K562 (cell line): ENCODE data around the gene OXSM. TPM values are rescaled to one million over a fixed set of nuclear protein-coding genes. Genes with fewer than 3 reads are reported as not detected.

Experiments
- ARHGAP35 ChIP-seq: fragments of 450-650 bp; IDR thresholded peaks from 2 replicates; pipeline ENCODE4 v1.6.1; 2018; ENCODE audit not compliant: partially characterized antibody
- ATF7 ChIP-seq: fragments of 450-650 bp; IDR thresholded peaks from 2 replicates; pipeline ENCODE4 v1.7.1; 2014; ENCODE audit warnings: mild to moderate bottlenecking, moderate library complexity
- DLX4 ChIP-seq: fragments of 250-450 bp; sonication (Bioruptor Pico); IDR thresholded peaks from 2 replicates; pipeline ENCODE4 v1.6.1; 2021; ENCODE audit warnings: mild to moderate bottlenecking
- E2F3 ChIP-seq: fragments of 250-450 bp; sonication (Bioruptor Pico); IDR thresholded peaks from 2 replicates; pipeline ENCODE4 v1.4.0; 2020; ENCODE audit warnings: mild to moderate bottlenecking
- EHMT2 ChIP-seq: fragments of 450-650 bp; IDR thresholded peaks from 2 replicates; pipeline ENCODE4 v1.6.1; 2018; ENCODE audit warnings: antibody characterized with exemption
- ETV5 ChIP-seq: sonication (generic); formaldehyde crosslinking; IDR thresholded peaks from 2 replicates; pipeline ENCODE4 v1.4.0; 2020; ENCODE audit warnings: low read depth, mild to moderate bottlenecking, missing genetic modification reagents
- FOXK1 ChIP-seq: sonication (generic); formaldehyde crosslinking; IDR thresholded peaks from 2 replicates; pipeline ENCODE4 v1.8.0; 2022; ENCODE audit warnings: missing genetic modification reagents, mild to moderate bottlenecking, borderline replicate concordance
- HLTF ChIP-seq: fragments of 450-650 bp; IDR thresholded peaks from 2 replicates; pipeline ENCODE4 v1.6.1; 2016
- HNRNPH1 ChIP-seq: fragments of 200-400 bp; formaldehyde crosslinking; optimal IDR thresholded peaks from 2 replicates; pipeline ENCODE3; 2017; ENCODE audit warnings: low read depth, mild to moderate bottlenecking, low read length, moderate library complexity
- KAT7 ChIP-seq: sonication (generic); formaldehyde crosslinking; IDR thresholded peaks from 2 replicates; pipeline ENCODE4 v1.8.0; 2022; ENCODE audit warnings: missing genetic modification reagents, mild to moderate bottlenecking, borderline replicate concordance
- NFIC ChIP-seq: fragments of 450-650 bp; IDR thresholded peaks from 2 replicates; pipeline ENCODE4 v1.6.1; 2017; ENCODE audit warnings: mild to moderate bottlenecking, inconsistent platforms
- NR2C2 ChIP-seq, 2 experiments: fragments of 200-800 bp in 1 of 2; sonication (Bioruptor generic) in 1 of 2; sonication (generic) in 1 of 2; formaldehyde crosslinking in 1 of 2; IDR thresholded peaks; 2 replicates each; pipeline versions ENCODE4 v1.6.1 to v1.8.0; 2016 to 2022; ENCODE audit warnings: mild to moderate bottlenecking in 1 of 2, missing compliant biosample characterization in 1 of 2, missing genetic modification characterization in 1 of 2, missing genetic modification reagents in 1 of 2
- NR4A1 ChIP-seq, 2 experiments: fragments of 250-450 bp in 1 of 2; fragments of 450-650 bp in 1 of 2; sonication (Bioruptor Pico) in 1 of 2; IDR thresholded peaks; 2 replicates each; pipeline versions ENCODE4 v1.4.0 to v1.6.1; 2016 to 2020; ENCODE audit warnings: mild to moderate bottlenecking in 2 of 2, missing compliant biosample characterization in 1 of 2, missing genetic modification characterization in 1 of 2, moderate library complexity in 1 of 2
- POLR2B ChIP-seq: fragments of 450-650 bp; IDR thresholded peaks from 2 replicates; pipeline ENCODE4 v1.6.1; 2018; ENCODE audit warnings: low read depth; ENCODE audit not compliant: partially characterized antibody
- POU5F1 ChIP-seq: fragments of 150-350 bp; IDR thresholded peaks from 2 replicates; pipeline ENCODE4 v1.6.1; 2014; ENCODE audit warnings: borderline replicate concordance, low read length, low read depth, mild to moderate bottlenecking; ENCODE audit not compliant: partially characterized antibody
- RBM34 ChIP-seq: fragments of 200-400 bp; formaldehyde crosslinking; IDR thresholded peaks from 2 replicates; pipeline ENCODE4 v1.6.1; 2018; ENCODE audit warnings: low read length, borderline replicate concordance; ENCODE audit not compliant: insufficient read depth
- RFX7 ChIP-seq: fragments of 250-450 bp; sonication (Bioruptor Pico); IDR thresholded peaks from 2 replicates; pipeline ENCODE4 v1.5.1; 2021; ENCODE audit warnings: mild to moderate bottlenecking
- SRSF9 ChIP-seq: fragments of 200-400 bp; formaldehyde crosslinking; IDR thresholded peaks from 2 replicates; pipeline ENCODE4 v1.6.1; 2017; ENCODE audit warnings: low read depth, low read length, borderline replicate concordance
- STAG1 ChIP-seq: sonication (generic); formaldehyde crosslinking; IDR thresholded peaks from 2 replicates; pipeline ENCODE4 v1.5.0; 2020; ENCODE audit warnings: missing genetic modification reagents, borderline replicate concordance
- ZBTB26 ChIP-seq: fragments of 450-650 bp; formaldehyde crosslinking; IDR thresholded peaks from 2 replicates; pipeline ENCODE4 v1.4.0; 2022; ENCODE audit warnings: missing genetic modification characterization
- ZBTB7A ChIP-seq: IDR thresholded peaks from 2 replicates; pipeline ENCODE4 v1.6.1; 2011; ENCODE audit warnings: low read depth, mild to moderate bottlenecking, low read length, moderate library complexity, borderline replicate concordance; ENCODE audit not compliant: control insufficient read depth
- ZBTB8A ChIP-seq: fragments of 450-650 bp; IDR thresholded peaks from 2 replicates; pipeline ENCODE4 v1.6.1; 2018; ENCODE audit warnings: mild to moderate bottlenecking, moderate library complexity; ENCODE audit not compliant: partially characterized antibody
- ZNF274 ChIP-seq: IDR thresholded peaks from 2 replicates; pipeline ENCODE4 v1.6.1; 2011; ENCODE audit warnings: low read depth, mild to moderate bottlenecking, low read length, moderate library complexity, borderline replicate concordance
- ZNF398 ChIP-seq: fragments of 250-450 bp; sonication (Bioruptor Pico); IDR thresholded peaks from 2 replicates; pipeline ENCODE4 v1.8.0; 2021; ENCODE audit warnings: moderate library complexity, mild to moderate bottlenecking, inconsistent platforms
- polyA plus RNA-seq, 8 experiments: library from polyadenylated mRNA; depleted of rRNA in 4 of 8; stranded (reverse) in 5 of 8; unstranded in 3 of 8; fragments of >200 nt; fragmentation: Nextera tagmentation in 2 of 8; fragmentation: Illumina TruSeq in 1 of 8; extraction: Ambion mirVana in 2 of 8; extraction: Trizol in 1 of 8; gene quantifications; 2 replicates each; pipeline versions ENCODE4 v1.2.1 to v1.2.3, GENCODE V29; 2011 to 2014; ENCODE audit warnings: inconsistent platforms in 1 of 8, missing spikeins in 1 of 8
- total RNA-seq, 7 experiments: library from RNA; depleted of rRNA in 6 of 7; stranded (reverse); fragments of >200 nt in 6 of 7; fragmentation: Illumina TruSeq in 2 of 7; extraction: Trizol in 2 of 7; gene quantifications; 2 replicates each; pipeline versions ENCODE4 v1.2.1 to v1.2.3, GENCODE V29; 2011 to 2021; ENCODE audit warnings: low replicate concordance in 1 of 7

The OXSM gene
- total and polyA plus RNA-seq, 9 of the 15 experiments (the other 6 are each of a cell fraction or from before 2014, with no cell fraction given) = 24.0 to 107 (median 34.0) TPM

- TF ChIP-seq SRSF9 = no peak
- no peak for TF ChIP-seq E2F3 (CRISPR knock-in tag)
- TF ChIP-seq ARHGAP35 = no peak
- TF ChIP-seq ZNF398 (CRISPR knock-in tag) = no peak
- no peak for TF ChIP-seq POU5F1
- no peak for TF ChIP-seq POLR2B
- TF ChIP-seq HLTF = 0 out of 2 replicates have a peak, but pooled peaks have one; percentile 39
- no peak for TF ChIP-seq RBM34
- no peak for TF ChIP-seq STAG1 (CRISPR knock-in tag)
- no peak for TF ChIP-seq ZNF274
- TF ChIP-seq ZBTB7A = peak; percentile 85
- TF ChIP-seq KAT7 (CRISPR knock-in tag) = 0 out of 2 replicates have a peak, but pooled peaks have one; percentile 59
- peak; percentile 51; the same call in 1 of the 2 replicates for TF ChIP-seq FOXK1 (CRISPR knock-in tag)
- TF ChIP-seq ZBTB26 (CRISPR knock-in tag) = no peak
- TF ChIP-seq HNRNPH1 = no peak
- TF ChIP-seq NR4A1 (CRISPR knock-in tag; IDR thresholded peaks at IDR 0.05) = no peak
- TF ChIP-seq NR4A1 (tag; IDR thresholded peaks at IDR 0.05) = 0 out of 2 replicates have a peak, but pooled peaks have one; percentile 53
- no peak for TF ChIP-seq ZBTB8A
- TF ChIP-seq NR2C2 (CRISPR knock-in tag; IDR thresholded peaks at IDR 0.05) = 0 out of 2 replicates have a peak, but pooled peaks have one; percentile 14
- TF ChIP-seq NR2C2 (tag; IDR thresholded peaks at IDR 0.05) = no peak
- no peak for TF ChIP-seq ETV5 (CRISPR knock-in tag)
- TF ChIP-seq EHMT2 = no peak
- 0 out of 2 replicates have a peak, but pooled peaks have one; percentile 34 for TF ChIP-seq ATF7
- TF ChIP-seq RFX7 (CRISPR knock-in tag) = no peak
- no peak for TF ChIP-seq DLX4 (CRISPR knock-in tag)
- no peak for TF ChIP-seq NFIC
Measured at GRCh38 chr3:25783661-25784512, 6.0 kb upstream of the OXSM start (continued).
